ENCODE measurements around the gene XRRA1. TPM values are rescaled to one million over a fixed set of nuclear protein-coding genes. Genes with fewer than 3 reads are reported as not detected.
"Not testable (repeated sequence)": the region's sequence is repeated elsewhere in the genome, so short reads cannot be mapped to it uniquely, and the experiment has no call there.

The XRRA1 gene
- total and polyA plus RNA-seq, 8 donors: 2.4 to 22.5 (median 8.3) TPM

GRCh38 chr11:74826901-74827300 lies 122.0 kb downstream of the XRRA1 start:
- no peaks in the 10 kb centered on the region for H3K27me3 ChIP-seq
- peaks cover 0 to 7% (median 5%) of the 10 kb centered on the region in 3 donors for H3K4me1 ChIP-seq
- ATAC-seq (no peak), FAIRE-seq (no peak), DNase-seq (no peak)
- no peak for TF ChIP-seq CTCF (IDR thresholded peaks at IDR 0.05)
- H3K36me3 ChIP-seq: no peaks in the 10 kb centered on the region
- intact Hi-C loops (cut with DNase I): no loop called here
- 73 to 100% methylated on average over 4 of the region's 4 CpGs for WGBS, 2 donors
- H3K27ac ChIP-seq: no peak overlapping the region
- peaks cover 0 to 4% (median 2%) of the 10 kb centered on the region in 4 donors for H3K9me3 ChIP-seq
- no peak overlapping the region for H3K4me3 ChIP-seq

GRCh38 chr11:74825596-74825995 lies 123.3 kb downstream of the XRRA1 start:
- not testable (repeated sequence) for ATAC-seq

DNA sequence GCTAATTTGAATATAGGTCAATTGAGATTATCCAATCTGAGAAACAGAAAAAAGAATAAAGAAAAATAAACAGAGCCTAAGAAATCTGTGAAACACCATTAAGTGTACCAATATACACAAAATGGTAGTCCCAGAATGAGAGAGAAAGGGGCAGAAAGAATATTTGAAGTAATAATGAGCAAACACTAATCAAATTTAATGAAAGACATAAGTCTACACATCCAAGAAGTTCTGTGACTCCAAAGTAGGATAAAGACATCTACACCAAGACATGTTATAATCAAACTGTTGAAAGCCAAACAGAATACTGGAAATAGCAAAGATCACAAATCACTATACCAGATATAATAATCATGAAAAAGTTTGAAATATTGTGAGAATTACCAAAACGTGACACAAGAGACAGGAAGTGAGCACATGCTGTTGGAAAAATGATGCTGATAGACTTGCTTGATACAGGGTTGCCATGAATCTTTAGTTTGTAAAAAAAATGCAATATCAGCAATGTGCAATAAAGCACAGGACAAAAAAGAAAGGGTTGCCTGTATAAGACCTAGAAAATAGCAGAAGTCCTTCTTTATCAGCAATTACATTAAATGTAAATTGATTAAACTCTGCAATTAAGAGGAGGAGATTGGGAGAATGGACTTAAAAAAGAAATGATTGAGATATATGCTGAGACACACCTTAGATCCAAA lies 124.5 kb downstream of the XRRA1 start:
- DNase-seq (no peak), ATAC-seq (no peak), FAIRE-seq (no peak)
- peaks cover 0 to 4% (median 2%) of the 10 kb centered on the region in 4 donors for H3K9me3 ChIP-seq
- 94 to 97% methylated on average over 1 of the region's 1 CpG for WGBS, 2 donors
- H3K36me3 ChIP-seq: no peaks in the 10 kb centered on the region
- peaks cover 0 to 9% (median 5%) of the 10 kb centered on the region in 3 donors for H3K4me1 ChIP-seq
- TF ChIP-seq CTCF (IDR thresholded peaks at IDR 0.05): no peak
- H3K27me3 ChIP-seq: no peaks in the 10 kb centered on the region
- H3K4me3 ChIP-seq: no peak overlapping the region
- H3K27ac ChIP-seq: no peak overlapping the region
- intact Hi-C loops (cut with DNase I): no loop called here

More at GRCh38 chr11:74825596-74825995, 123.3 kb downstream of the XRRA1 start:
- H3K4me1 ChIP-seq; H3K27ac ChIP-seq; DNase-seq; H3K36me3 ChIP-seq; H3K27me3 ChIP-seq; H3K9me3 ChIP-seq; intact Hi-C loops (cut with DNase I); FAIRE-seq; H3K4me3 ChIP-seq: not testable (repeated sequence)
- WGBS, 2 donors: 49 to 97% methylated on average over 2 of the region's 2 CpGs

DNA sequence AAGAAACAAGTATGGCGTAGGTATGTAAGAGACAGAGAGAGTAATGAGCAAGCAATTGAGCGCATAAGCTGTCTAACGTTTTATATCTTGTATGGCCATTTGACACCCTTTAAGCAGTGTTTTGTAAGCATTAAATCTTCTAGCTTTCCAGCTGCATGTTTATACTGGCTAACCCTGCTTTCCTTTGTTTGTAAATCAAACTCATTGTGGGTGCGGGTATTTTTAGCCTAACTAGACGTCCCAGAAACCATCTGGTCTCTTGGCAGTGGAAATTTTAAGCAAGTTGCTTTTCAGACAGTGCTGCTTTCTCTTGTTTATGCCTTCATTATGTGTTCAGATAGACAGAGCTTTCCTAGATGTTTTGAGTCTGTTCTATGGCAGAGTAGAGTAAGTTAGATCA lies 126.7 kb downstream of the XRRA1 start:
- Histone ChIP-seq H3K4me3 (no peak overlapping the region), H3K27me3 (no peaks in the 10 kb centered on the region), H3K9me3 (peaks cover 0 to 4% (median 2%) of the 10 kb centered on the region in 4 donors), H3K4me1 (peaks cover 0 to 9% (median 5%) of the 10 kb centered on the region in 3 donors), H3K36me3 (no peaks in the 10 kb centered on the region), H3K27ac (peak overlapping the region in 1 of 4 donors; percentile 45)
- TF ChIP-seq CTCF (IDR thresholded peaks at IDR 0.05): no peak
- ATAC-seq (peak; percentile 61 to 83 (median 71)), DNase-seq (no peak), FAIRE-seq (no peak)
- 32 to 40% methylated on average over 5 of the region's 5 CpGs for WGBS, 2 donors
- intact Hi-C loops (cut with DNase I): no loop called here

DNA sequence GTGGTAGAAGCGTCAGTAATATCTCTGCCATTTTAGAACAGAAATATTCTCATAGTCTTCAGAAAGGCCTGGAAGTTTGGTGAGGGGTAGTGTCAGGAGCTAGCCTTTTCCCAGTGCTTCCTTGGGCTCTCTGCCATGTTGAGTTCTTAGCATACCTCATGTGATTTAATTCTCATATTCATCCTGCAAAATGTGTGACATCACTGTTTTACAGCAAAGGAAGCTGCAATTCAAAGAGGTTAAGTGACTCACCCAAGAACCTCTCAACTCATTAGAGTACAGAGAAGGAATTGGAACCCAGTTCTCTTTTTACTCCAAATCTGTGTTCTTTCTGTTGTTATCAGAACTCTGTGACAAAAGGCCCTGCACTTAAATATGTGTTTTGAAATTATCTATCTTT lies 128.1 kb downstream of the XRRA1 start:
- Histone ChIP-seq H3K27ac (no peak overlapping the region), H3K9me3 (peaks cover 0 to 4% (median 2%) of the 10 kb centered on the region in 4 donors), H3K4me3 (no peak overlapping the region), H3K36me3 (no peaks in the 10 kb centered on the region), H3K4me1 (peaks cover 0 to 9% (median 5%) of the 10 kb centered on the region in 3 donors), H3K27me3 (no peaks in the 10 kb centered on the region)
- intact Hi-C loops (cut with DNase I): no loop called here
- DNase-seq (no peak), FAIRE-seq (no peak), ATAC-seq (peak in 2 of 4 donors; percentile 42 to 44)
- TF ChIP-seq CTCF (IDR thresholded peaks at IDR 0.05): no peak
- WGBS, 2 donors: 98 to 100% methylated on average over 1 of the region's 1 CpG
